ENCODE data around the gene SP4.

DNA sequence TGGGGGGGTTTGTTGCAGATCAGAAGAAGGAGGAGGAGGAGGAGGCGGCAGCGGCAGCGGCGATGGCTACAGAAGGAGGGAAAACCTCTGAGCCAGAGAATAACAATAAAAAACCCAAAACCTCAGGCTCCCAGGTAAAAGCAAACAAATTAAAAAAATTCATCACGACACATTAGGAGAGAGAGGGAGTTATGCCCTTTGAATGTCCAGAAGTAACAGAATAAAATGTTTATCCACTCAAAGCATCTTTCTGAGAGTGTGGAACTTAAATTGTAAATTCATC lies 717 bp downstream of the SP4 start:
- no peak for TF ChIP-seq SPI1 (IDR thresholded peaks at IDR 0.05; ENCODE audit: borderline replicate concordance, low read depth)
- TF ChIP-seq, protein P1, sequence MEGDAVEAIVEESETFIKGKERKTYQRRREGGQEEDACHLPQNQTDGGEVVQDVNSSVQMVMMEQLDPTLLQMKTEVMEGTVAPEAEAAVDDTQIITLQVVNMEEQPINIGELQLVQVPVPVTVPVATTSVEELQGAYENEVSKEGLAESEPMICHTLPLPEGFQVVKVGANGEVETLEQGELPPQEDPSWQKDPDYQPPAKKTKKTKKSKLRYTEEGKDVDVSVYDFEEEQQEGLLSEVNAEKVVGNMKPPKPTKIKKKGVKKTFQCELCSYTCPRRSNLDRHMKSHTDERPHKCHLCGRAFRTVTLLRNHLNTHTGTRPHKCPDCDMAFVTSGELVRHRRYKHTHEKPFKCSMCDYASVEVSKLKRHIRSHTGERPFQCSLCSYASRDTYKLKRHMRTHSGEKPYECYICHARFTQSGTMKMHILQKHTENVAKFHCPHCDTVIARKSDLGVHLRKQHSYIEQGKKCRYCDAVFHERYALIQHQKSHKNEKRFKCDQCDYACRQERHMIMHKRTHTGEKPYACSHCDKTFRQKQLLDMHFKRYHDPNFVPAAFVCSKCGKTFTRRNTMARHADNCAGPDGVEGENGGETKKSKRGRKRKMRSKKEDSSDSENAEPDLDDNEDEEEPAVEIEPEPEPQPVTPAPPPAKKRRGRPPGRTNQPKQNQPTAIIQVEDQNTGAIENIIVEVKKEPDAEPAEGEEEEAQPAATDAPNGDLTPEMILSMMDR (IDR thresholded peaks at IDR 0.05; ENCODE audit: insufficient read depth, low read length), result no peak
- no peak for TF ChIP-seq POLR2AphosphoS5 (IDR thresholded peaks at IDR 0.05; ENCODE audit: low read depth)
- no peak for TF ChIP-seq REST (IDR thresholded peaks at IDR 0.05; ENCODE audit: insufficient replicate concordance, low read depth)

Data from HL-60 (cell line).